ENCODE results near the gene PLEKHA1. TPM values are rescaled to one million over a fixed set of nuclear protein-coding genes. Genes with fewer than 3 reads are reported as not detected.

PLEKHA1 gene
- total and polyA plus RNA-seq, 2 of the 4 experiments (the other 2 are of a cell fraction), result 7.2 to 9.5 TPM

DNA sequence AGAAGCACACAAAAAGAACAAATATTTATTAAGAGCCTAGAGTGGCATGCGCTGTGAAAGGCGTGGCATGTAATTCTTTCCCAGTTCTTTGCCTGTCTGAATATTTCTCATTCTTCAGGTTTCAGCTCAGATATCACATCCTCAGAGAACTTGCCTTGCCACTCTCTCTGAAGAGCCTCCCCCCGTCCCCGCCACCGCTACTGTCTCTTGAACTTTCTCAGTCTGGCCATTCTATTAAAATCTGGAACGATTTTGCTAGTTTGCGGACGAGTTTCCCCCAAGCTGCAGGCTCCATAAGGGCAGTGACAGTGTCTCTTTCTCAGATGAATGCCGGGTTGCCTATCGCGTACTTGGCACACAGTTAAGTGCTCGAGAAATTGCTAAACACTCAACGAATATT is 787 bp upstream of the PLEKHA1 start:
- H3K4me1 ChIP-seq (ENCODE audit: control insufficient read depth, insufficient read depth, low read length), result no peaks in the 10 kb centered on the region
- dilution Hi-C loops (cut with HindIII; ENCODE audit: low sequenced_read_pairs, unreplicated experiment), result no loop called here
- in situ Hi-C loops (cut with MboI; ENCODE audit: low sequenced_read_pairs), result no loop called here
- peak overlapping the region; percentile 75; the same call in 1 of the 2 replicates for H3K14ac ChIP-seq (replicated peaks; ENCODE audit: low read depth, low read length)
- POLR2A ChIA-PET (ENCODE audit: unreplicated experiment), result interaction anchor here (0.5 kb wide), 1 partner anchor 56 kb away, joined by 3 read pairs; no protein-coding TSS in a partner anchor
- H3K36me3 ChIP-seq (ENCODE audit: control insufficient read depth, insufficient read depth, low read length), result no peaks in the 10 kb centered on the region
- H2AK5ac ChIP-seq (ENCODE audit: low read depth, low read length), result no peak overlapping the region
- H2BK120ac ChIP-seq (ENCODE audit: low read depth, low read length), result peak overlapping the region; percentile 50
- peak overlapping the region; percentile 17 for H3K4ac ChIP-seq (ENCODE audit: low read depth, low read length)
- H3K56ac ChIP-seq (ENCODE audit: extremely low read depth, insufficient read depth, low read length), result peak overlapping the region; percentile 82
- 0% methylated on average over 9 of the region's 13 CpGs; no CpG with 5 or more reads in 1 of the 2 experiments for WGBS, 2 experiments (ENCODE audit: extremely low coverage in 2 of 2, insufficient read length in 1 of 2)
- peak overlapping the region; percentile 57 to 83 for H4K8ac ChIP-seq (ENCODE audit: low read depth in 2 of 2, low read length in 2 of 2)
- CTCF ChIA-PET, result interaction anchor here (0.6 kb wide), 1 partner anchor 93 kb away, joined by 3 read pairs; no protein-coding TSS in a partner anchor
- ATAC-seq (ENCODE audit: low read depth) (peak; percentile 1), DNase-seq (peak; percentile 4)
- H4K5ac ChIP-seq (ENCODE audit: low read depth, low read length), result no peak overlapping the region
- peak overlapping the region; percentile 80 for H3K23ac ChIP-seq (ENCODE audit: low read depth, low read length)
- H2BK20ac ChIP-seq (ENCODE audit: low read depth, low read length), result peak overlapping the region; percentile 40; the same call in 1 of the 2 replicates
- no peak overlapping the region for H2AK9ac ChIP-seq (replicated peaks; ENCODE audit: low read depth, low read length, poor library complexity)
- H4K20me1 ChIP-seq (ENCODE audit: insufficient read depth, low read length), result no peaks in the 10 kb centered on the region
- 0 out of 4 replicates have a peak, but pooled peaks cover 0 to 11% of the 10 kb centered on the region in 2 experiments for H3K79me1 ChIP-seq (ENCODE audit: low read depth in 1 of 2, low read length in 2 of 2)
- intact Hi-C loops (cut with micrococcal nuclease), result loop anchor here (5.0 kb wide), 1 partner anchor 71 kb away; no protein-coding TSS in a partner anchor
- H3K9ac ChIP-seq (ENCODE audit: low read depth, low read length), result peak overlapping the region; percentile 50
- no peak overlapping the region for H3K18ac ChIP-seq (ENCODE audit: low read depth, low read length)
- H2AFZ ChIP-seq (replicated peaks; ENCODE audit: low read length, poor library complexity), result peak overlapping the region; percentile 94
- 0 out of 2 replicates have a peak, but pooled peaks cover 3% of the 10 kb centered on the region for H3K9me1 ChIP-seq (ENCODE audit: insufficient read depth, low read length)
- H3K9me3 ChIP-seq (ENCODE audit: control insufficient read depth, insufficient read depth, low read length), result no peaks in the 10 kb centered on the region
- H3K27me3 ChIP-seq (ENCODE audit: control insufficient read depth, insufficient read depth, low read length), result peaks cover 4% of the 10 kb centered on the region; the same call in 1 of the 2 replicates
- BruUV-seq (replicated peaks), result no TSS peak
- no peak for TF ChIP-seq CHD1 (IDR thresholded peaks at IDR 0.05; ENCODE audit: low read depth, low read length)
- no peak for TF ChIP-seq MXI1 (IDR thresholded peaks at IDR 0.05; ENCODE audit: borderline replicate concordance, low read depth, low read length)
- no peak for TF ChIP-seq RAD21 (IDR thresholded peaks at IDR 0.05; ENCODE audit: low read length)
- TF ChIP-seq, protein P1, sequence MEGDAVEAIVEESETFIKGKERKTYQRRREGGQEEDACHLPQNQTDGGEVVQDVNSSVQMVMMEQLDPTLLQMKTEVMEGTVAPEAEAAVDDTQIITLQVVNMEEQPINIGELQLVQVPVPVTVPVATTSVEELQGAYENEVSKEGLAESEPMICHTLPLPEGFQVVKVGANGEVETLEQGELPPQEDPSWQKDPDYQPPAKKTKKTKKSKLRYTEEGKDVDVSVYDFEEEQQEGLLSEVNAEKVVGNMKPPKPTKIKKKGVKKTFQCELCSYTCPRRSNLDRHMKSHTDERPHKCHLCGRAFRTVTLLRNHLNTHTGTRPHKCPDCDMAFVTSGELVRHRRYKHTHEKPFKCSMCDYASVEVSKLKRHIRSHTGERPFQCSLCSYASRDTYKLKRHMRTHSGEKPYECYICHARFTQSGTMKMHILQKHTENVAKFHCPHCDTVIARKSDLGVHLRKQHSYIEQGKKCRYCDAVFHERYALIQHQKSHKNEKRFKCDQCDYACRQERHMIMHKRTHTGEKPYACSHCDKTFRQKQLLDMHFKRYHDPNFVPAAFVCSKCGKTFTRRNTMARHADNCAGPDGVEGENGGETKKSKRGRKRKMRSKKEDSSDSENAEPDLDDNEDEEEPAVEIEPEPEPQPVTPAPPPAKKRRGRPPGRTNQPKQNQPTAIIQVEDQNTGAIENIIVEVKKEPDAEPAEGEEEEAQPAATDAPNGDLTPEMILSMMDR (conservative IDR thresholded peaks at IDR 0.05; ENCODE audit: low read depth, low read length), result no peak
- TF ChIP-seq FOS (IDR thresholded peaks at IDR 0.05; ENCODE audit: low read depth, low read length), result no peak
- no peak for TF ChIP-seq POLR2A (IDR thresholded peaks at IDR 0.05; ENCODE audit: low read depth, low read length)
- TF ChIP-seq, protein P2, sequence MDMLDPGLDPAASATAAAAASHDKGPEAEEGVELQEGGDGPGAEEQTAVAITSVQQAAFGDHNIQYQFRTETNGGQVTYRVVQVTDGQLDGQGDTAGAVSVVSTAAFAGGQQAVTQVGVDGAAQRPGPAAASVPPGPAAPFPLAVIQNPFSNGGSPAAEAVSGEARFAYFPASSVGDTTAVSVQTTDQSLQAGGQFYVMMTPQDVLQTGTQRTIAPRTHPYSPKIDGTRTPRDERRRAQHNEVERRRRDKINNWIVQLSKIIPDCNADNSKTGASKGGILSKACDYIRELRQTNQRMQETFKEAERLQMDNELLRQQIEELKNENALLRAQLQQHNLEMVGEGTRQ (IDR thresholded peaks at IDR 0.05; ENCODE audit: low read depth, low read length), result no peak
- no peak for TF ChIP-seq CEBPB (IDR thresholded peaks at IDR 0.05; ENCODE audit: low read depth, low read length)
- no peak for TF ChIP-seq RCOR1 (IDR thresholded peaks at IDR 0.05; ENCODE audit: insufficient replicate concordance, low read length)
- TF ChIP-seq, protein P3, sequence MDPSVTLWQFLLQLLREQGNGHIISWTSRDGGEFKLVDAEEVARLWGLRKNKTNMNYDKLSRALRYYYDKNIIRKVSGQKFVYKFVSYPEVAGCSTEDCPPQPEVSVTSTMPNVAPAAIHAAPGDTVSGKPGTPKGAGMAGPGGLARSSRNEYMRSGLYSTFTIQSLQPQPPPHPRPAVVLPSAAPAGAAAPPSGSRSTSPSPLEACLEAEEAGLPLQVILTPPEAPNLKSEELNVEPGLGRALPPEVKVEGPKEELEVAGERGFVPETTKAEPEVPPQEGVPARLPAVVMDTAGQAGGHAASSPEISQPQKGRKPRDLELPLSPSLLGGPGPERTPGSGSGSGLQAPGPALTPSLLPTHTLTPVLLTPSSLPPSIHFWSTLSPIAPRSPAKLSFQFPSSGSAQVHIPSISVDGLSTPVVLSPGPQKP (IDR thresholded peaks at IDR 0.05; ENCODE audit: borderline replicate concordance, low read depth, low read length), result no peak
- no peak for TF ChIP-seq RFX5 (IDR thresholded peaks at IDR 0.05; ENCODE audit: low read depth, low read length)
- TF ChIP-seq MAZ (IDR thresholded peaks at IDR 0.05; ENCODE audit: borderline replicate concordance, low read depth, low read length), result no peak
- TF ChIP-seq MAFK (IDR thresholded peaks at IDR 0.05; ENCODE audit: low read depth, low read length), result no peak
- no peak for TF ChIP-seq SMC3 (IDR thresholded peaks at IDR 0.05; ENCODE audit: low read depth, low read length)
- TF ChIP-seq BHLHE40 (IDR thresholded peaks at IDR 0.05; ENCODE audit: low read depth, low read length), result no peak
- no peak for TF ChIP-seq NFE2L2 (IDR thresholded peaks at IDR 0.05; ENCODE audit: low read depth, low read length)
- H2BK15ac ChIP-seq (ENCODE audit: low read depth, low read length), result no peak overlapping the region
- H3K4me3 ChIP-seq (ENCODE audit: insufficient read depth, low read depth, low read length), result peak overlapping the region; percentile 58
- H3K4me2 ChIP-seq (ENCODE audit: low read depth, low read length), result peak overlapping the region; percentile 72
- H4K91ac ChIP-seq (ENCODE audit: insufficient read depth, low read depth, low read length), result peak overlapping the region; percentile 68
- H2BK5ac ChIP-seq (ENCODE audit: low read depth, low read length, poor library complexity, severe bottlenecking), result peak overlapping the region; percentile 17
- H3K27ac ChIP-seq (ENCODE audit: insufficient read depth, low read length), result peak overlapping the region; percentile 18
